Subcutaneous adipose tissue (tissue), 4 donors: ENCODE data around the gene DACH2. TPM values are rescaled to one million over a fixed set of nuclear protein-coding genes. Genes with fewer than 3 reads are reported as not detected.

Experiments used
- CTCF ChIP-seq: fragments of 450-650 bp; IDR thresholded peaks from one replicate; pipeline ENCODE4 v1.5.1; 2016; ENCODE audit warnings: low read depth, mild to moderate bottlenecking, control low read depth, antibody characterized with exemption, moderate library complexity
- small RNA-seq: library from RNA; depleted of rRNA; stranded (forward); fragments of <200 nt; gene quantifications from one replicate; pipeline ENCODE3, GENCODE V24; 2016
- total RNA-seq, 4 donors: library from RNA; depleted of rRNA; stranded (reverse); fragments of >200 nt; gene quantifications; one replicate each; pipeline ENCODE4 v1.1.0, GENCODE V29; 2016

DACH2 gene
- total RNA-seq, 4 donors from 2014 or later: 0.49 TPM; not detected in 3

GRCh38 chrX:86830685-86831084 is 682.4 kb downstream of the DACH2 start:
- TF ChIP-seq CTCF: no peak

- no peak for TF ChIP-seq CTCF
Observed at GRCh38 chrX:86845101-86845500, 696.9 kb downstream of the DACH2 start.

Small RNA genes lying within 50 kb of the gene (small RNA-seq; reads per million reads assigned to genes)
- gene FCF1P9 (not detected), gene RF00026 (not detected)

Other genes starting within 250 kb of the DACH2 start
- 10 to 100 TPM; 17.0 to 54.0 (median 23.0) TPM for gene CHM, start 100.9 kb upstream of the DACH2 start, total RNA-seq